ENCODE results near the gene MZF1.
"Not testable (repeated sequence)": the region's sequence is repeated elsewhere in the genome, so short reads cannot be mapped to it uniquely, and the experiment has no call there.

The MZF1 gene

DNA sequence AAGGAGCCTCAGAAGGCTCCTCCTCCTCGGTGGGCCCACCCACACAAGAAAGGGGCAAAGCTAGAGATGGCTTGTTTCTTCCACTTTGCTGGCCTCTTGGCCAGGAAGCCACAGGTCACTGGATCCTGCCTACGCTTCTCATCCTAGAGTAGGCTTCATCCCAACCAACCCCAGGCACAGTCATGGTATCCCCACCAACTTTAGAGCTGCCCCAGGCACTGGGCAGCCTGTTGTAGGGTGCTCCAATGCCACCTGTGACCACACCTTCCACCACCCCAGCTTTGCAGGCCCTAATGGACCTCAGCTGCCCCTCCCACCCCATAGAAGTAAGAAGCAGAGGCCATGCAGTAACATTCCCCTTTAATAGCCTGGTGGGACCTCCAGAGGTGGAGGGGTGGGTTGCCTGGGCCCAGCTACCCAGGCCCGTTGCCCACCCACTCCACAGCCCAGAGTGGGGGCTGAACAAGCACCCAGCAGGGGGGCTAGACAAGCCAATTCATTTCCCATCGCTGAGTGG lies 17.7 kb downstream of the MZF1 start:
- DNase-seq = no peak

- DNase-seq = peak; percentile 98
Measured at GRCh38 chr19:58554494-58555368, 18.4 kb downstream of the MZF1 start, which contains the start of gene CHMP2A. Gene CHMP2A (minus strand): TSS chr19:58555105. CDS start chr19:58554212, 893 bp downstream.

GRCh38 chr19:58553799-58554493 lies 19.2 kb downstream of the MZF1 start:
- no peak for DNase-seq

DNA sequence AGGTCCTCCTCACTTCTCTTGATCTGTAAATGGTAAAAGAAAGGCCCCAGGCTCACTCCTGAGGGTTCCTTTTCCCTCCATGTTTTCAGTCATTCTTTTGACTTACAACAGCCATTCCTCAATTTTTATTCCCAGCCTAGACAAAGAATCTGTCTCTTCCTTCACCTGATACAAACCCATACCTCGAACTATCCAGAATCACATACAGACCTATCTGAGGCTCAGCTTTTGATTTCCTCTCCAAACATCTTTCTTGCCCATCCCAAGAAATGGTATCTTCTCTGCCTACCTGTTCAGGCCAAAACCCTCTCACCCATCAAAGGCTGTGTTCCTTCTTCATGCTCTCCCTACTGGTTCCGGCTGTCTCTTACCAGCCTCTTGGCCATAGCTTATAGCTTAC lies 20.5 kb downstream of the MZF1 start:
- DNase-seq = no peak

DNA sequence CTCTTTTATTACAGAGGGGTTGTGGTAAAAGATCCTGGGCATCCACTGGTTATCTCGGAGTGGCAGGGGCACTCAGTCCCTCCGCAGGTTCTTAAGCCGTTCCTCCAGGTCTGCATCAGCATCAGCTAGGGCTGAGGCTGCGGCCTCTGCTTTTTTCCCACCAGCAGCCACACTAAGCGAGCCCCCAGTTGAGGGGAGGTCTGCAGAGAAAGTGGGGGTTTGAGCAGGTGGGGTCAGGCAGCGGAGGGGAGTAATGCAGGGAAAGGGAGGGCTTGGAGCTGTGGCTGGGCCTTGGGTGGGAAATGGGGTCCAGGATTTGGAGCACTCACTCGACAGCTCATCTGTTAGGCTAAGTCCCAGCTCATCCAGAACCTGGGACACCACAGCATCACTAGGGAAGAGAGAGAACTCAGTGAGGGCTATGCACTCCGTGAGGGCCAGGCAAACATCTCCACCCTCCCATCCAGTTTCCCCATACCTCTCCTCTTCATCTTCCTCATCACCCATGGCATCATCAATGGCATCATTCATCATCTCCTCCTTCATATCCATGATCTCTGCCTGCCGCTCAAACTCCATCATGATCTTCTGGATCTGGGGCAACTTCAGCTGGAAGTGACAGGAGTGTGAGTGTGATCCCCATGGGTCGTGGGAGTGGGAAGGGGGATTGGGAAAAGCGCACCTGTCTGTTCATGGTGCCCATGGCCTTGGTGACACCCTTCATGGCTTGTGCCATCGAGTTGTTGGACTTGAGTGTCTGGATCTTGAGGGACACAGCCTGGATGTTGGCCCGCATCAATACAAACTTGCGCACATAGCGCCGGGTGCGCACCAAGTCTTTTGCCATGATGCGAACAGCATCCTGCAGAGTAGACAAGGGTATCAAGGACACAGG lies 21.3 kb downstream of the MZF1 start:
- DNase-seq = no peak

GRCh38 chr19:58551123-58551497 lies 22.0 kb downstream of the MZF1 start:
- no peak for DNase-seq

DNA sequence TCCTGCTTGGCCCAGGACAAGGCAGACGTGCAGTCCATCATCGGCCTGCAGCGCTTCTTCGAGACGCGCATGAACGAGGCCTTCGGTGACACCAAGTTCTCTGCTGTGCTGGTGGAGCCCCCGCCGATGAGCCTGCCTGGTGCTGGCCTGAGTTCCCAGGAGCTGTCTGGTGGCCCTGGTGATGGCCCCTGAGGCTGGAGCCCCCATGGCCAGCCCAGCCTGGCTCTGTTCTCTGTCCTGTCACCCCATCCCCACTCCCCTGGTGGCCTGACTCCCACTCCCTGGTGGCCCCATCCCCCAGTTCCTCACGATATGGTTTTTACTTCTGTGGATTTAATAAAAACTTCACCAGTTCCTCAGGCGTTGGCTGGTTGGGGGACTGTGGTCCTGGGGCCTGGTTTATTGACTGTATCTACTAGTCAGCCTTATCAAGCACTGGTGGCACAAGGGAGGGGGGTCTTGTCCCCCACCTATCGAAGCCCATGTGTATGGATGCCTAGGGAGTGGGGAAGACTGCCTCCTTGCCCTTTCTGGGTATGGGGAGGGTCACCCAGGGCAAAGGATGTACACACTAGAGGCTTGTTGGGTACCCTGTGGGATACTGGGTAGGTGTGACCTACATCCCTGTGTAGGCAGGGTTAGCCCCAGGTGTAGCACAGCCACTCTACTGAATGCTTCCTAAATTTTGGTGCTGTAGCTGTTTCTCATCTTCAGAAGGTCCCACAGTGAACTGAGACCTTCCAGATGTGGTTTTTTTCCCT lies 22.6 kb downstream of the MZF1 start:
- no peak for DNase-seq

- no peak for DNase-seq
Measured at GRCh38 chr19:58549664-58550361, 23.3 kb downstream of the MZF1 start.

- no peak for DNase-seq
Measured at GRCh38 chr19:58548859-58549663, 24.1 kb downstream of the MZF1 start.

- no peak for DNase-seq
Measured at GRCh38 chr19:58547323-58548312, 25.5 kb downstream of the MZF1 start.

- no peak for DNase-seq
Measured at GRCh38 chr19:58546019-58546530, 27.1 kb downstream of the MZF1 start.

DNA sequence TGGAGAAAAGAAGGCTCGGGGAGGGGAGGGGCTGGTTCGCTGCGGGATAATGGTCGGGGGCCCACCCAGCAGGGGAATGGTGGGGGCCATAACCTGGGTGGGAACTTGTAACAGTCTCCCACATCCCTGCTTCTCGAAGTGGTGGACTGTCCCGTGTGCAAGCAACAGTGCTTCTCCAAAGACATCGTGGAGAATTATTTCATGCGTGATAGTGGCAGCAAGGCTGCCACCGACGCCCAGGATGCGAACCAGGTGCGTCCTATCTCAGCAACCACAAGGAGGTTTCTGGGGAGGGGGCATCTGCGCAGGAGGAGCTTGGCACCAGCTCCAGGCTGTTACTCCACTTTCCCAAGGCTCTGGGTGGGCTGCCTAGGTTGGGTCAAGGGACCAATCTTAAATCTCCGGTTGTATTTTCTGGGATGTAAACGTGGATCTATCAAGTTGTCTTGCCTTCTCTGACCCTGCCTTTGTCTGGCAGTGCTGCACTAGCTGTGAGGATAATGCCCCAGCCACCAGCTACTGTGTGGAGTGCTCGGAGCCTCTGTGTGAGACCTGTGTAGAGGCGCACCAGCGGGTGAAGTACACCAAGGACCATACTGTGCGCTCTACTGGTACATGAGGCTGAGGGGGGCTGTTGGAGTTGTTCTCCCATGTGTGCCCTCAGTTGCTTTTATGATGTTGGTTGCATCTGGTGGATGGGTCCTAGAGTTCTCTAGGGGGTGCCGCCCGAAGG lies 27.7 kb downstream of the MZF1 start:
- no peak for DNase-seq

- peak; percentile 71 for DNase-seq
Measured at GRCh38 chr19:58544591-58545285, 28.4 kb downstream of the MZF1 start.

DNA sequence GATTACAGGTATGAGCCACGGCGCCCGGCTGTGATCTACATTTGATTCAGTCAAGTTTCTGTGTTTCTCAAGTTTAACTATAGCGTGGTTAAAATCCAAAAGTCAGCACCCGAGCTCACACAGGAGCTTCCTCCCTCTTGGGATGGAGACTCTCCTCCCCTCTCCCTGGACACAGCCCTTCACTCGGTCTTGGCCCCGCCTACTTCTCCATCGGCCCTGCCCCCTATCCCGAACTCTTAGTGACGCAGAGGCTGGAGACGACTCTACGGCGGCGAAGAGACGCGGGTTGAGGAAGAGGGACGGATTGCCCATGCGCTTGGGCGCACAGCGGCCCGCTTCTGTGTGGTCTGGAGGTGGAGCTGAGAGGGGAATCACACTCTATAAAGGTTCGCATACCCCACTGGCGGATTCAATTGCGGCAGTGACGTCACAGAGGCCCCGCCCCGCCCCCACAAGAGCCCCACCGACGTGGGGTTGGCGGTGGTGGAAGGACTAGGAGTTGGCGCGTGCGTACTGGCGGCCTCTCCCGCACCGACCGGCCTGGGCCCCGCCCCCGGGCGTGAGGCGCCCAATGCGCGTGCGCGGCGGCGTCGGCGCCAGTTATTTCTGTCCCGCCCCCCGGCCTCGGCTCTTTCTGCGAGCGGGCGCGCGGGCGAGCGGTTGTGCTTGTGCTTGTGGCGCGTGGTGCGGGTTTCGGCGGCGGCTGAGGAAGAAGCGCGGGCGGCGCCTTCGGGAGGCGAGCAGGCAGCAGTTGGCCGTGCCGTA lies 29.1 kb downstream of the MZF1 start, which contains the start of gene TRIM28:
Gene TRIM28 (plus strand): TSS at position 239 of the 765 bp plus-strand sequence. CDS start 694 bp downstream, outside the sequence.
- DNase-seq = peak; percentile 100

DNA sequence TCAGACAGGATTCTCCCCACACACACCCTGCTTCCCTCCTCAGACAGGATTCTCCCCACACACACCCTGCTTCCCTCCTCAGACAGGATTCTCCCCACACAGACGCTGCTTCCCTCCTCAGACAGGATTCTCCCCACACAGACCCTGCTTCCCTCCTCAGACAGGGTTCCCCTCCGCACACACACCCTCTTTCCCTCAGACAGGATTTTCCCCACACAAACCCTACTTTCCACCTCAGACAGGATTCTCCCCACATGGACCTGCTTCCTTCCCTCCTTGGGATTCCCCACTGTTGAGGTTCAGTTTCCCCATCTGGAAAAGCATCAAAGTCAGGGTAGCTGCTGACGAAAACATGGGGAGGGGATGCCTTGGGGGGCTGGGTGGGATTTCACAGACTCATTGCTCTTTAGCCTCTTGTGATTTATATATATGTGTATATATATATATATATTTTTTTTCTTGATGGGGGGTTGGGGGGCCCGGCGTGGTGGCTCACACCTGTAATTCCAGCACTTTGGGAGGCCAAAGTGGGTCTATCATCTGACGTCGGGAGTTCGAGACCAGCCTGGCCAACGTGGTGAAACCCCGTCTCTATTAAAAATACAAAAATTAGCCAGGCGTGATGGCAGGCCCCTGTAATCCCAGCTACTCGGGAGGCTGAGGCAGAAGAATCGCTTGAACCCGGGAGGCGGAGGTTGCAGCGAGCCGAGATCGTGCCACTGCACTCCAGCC lies 30.3 kb downstream of the MZF1 start:
- not testable (repeated sequence) for DNase-seq

- not testable (repeated sequence) for DNase-seq
Measured at GRCh38 chr19:58539169-58539559, 34.0 kb downstream of the MZF1 start.

Data from fibroblast of skin of scalp (primary cell).